Sciatic nerve (tissue), 2 donors: Measurements from ENCODE around the gene FBN2. TPM values are rescaled to one million over a fixed set of nuclear protein-coding genes. Genes with fewer than 3 reads are reported as not detected.
"Not testable (repeated sequence)": the region's sequence is repeated elsewhere in the genome, so short reads cannot be mapped to it uniquely, and the experiment has no call there.

Experiments used
- ATAC-seq: fragments of 200-7000 bp; cut with Tn5 transposase; one replicate; pipeline ENCODE4 v1.9.1; 2020; ENCODE audit warnings: mild to moderate bottlenecking, moderate library complexity
- DNase-seq: peaks from one replicate; pipeline ENCODE4 v3.0.0-alpha.2; 2020; ENCODE audit warnings: low spot score
- intact Hi-C: fragments of 100-400 bp; cut with DNase I; formaldehyde crosslinking; loops from one replicate; pipeline ENCODE4 v1.14.2; 2022
- total RNA-seq: library from RNA; stranded (reverse); fragmentation: NEBNext Ultra II Directional; extraction: Animal tissue kit (Norgen Biotek cat#: 25700); gene quantifications from one replicate; pipeline ENCODE4 v1.2.1, GENCODE V29; 2021
- donor health status: DM: no; HTN: no; CAD: no.
- donor health status: DM: no; HTN: no; CAD: no.

The FBN2 gene
- total RNA-seq, 1 donor from 2014 or later = 6.5 TPM

DNA sequence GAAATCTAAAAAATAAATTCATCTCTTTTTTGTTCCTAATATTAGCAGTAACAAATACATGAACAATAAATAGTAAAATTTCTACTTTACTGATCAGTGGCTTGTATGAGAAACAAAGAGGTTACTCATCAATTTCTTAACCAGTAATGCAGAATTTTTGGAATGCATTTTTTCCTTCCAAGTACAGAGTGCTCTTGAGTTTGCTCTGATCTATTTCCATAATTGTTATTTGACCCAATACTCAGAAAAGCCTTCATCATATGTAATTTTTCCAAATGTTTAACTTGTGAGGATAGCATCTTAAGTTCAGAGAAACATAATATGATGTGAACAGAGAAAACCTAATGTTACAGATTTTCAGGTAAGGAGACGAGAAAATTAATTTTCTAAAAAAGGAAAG is 47.3 kb downstream of the FBN2 start:
- intact Hi-C loops = no loop called here
- no peak for DNase-seq
- ATAC-seq = no peak

DNA sequence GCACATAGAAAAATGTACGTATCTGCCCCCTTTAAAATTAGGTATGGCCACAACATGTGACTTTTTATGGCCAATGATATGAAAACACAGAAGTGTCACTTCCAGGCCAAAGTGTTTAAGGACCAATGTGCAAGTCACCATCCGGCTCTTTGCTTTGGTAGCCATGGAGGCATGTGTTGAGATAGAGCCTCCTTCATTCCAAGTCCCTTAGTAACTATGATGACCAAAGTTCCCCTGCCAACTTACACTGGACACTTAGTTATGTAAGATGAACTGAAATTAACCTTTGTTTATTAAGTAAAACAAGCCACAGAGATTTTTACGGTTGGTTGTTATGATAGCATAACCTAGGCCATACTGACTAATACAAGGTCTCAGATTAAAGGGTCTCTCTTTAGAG is 51.0 kb downstream of the FBN2 start:
- intact Hi-C loops = no loop called here
- no peak for ATAC-seq
- no peak for DNase-seq

DNA sequence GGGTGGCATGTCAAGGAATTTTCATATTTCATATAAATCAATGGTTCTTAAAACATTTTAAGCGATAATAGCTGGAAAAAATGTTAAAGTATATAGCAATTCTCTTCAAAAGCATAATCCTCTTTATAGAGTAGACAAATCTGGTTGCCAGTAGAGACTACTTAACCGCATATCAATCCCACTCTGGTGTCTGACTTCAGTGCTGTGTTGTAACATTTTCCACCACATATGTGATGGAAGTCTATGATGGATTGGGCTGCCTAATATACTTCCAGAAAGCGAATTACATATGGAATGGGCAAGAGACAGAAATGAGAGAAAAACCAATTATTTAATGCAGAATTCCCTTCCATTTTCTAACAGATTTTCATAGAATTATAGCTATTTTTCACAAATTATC is 54.3 kb downstream of the FBN2 start:
- ATAC-seq (no peak), DNase-seq (no peak)
- intact Hi-C loops = no loop called here

DNA sequence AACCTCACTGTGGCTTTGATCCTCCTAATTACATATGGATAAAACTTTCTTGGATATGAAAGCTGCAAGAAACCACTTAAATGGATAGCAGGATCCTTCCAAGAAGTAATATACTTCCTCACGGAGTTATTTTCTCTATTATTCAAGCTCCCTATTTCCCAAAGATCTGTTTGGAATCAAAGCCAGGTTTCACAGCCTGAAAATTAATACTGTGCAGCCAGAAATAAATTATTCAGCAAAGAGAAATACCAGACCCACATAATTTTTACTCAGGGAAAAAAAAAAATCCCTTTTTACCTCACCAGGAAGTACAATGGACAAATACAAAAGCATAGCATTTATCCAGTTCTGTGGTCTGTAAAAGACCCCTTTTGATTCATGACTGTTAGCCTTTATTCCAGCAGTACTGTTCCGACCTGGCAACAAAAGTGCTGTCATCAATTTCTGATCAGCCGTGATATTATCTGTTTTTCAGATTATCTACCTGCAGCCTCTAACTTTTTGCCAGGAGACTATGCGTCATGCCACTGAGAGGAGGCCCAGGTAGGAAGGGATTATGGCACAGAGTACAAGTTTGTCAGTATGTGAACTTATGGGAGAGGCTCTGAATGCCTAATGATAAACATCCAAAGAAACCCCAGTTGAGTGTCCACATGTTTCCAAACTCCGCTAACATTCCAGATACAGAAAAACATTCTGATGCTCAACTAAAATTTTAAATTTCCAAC is 57.0 kb downstream of the FBN2 start:
- intact Hi-C loops = no loop called here
- ATAC-seq (no peak), DNase-seq (no peak)

DNA sequence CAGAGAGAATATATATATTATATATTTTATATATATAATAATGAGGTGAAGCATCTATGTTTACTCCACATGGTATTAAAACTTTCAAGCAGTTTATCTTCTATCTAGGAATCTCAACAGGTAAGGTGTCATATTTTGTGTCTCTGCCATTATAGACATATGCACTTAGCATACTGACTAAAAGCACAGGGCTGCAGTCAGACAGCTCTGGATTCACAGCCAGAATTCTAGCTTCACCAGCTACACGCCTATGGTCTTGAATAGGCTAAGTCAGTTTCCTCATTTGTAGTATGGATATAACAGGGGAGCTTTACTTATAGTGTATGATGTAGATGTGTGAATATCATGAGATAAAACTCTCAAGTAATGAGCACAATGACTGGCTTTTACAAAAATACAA is 57.9 kb downstream of the FBN2 start:
- intact Hi-C loops = no loop called here
- ATAC-seq (no peak), DNase-seq (no peak)

GRCh38 chr5:128478386-128479368 is 59.4 kb downstream of the FBN2 start:
- intact Hi-C loops = no loop called here
- no peak for ATAC-seq
- no peak for DNase-seq

GRCh38 chr5:128477944-128478343 is 60.1 kb downstream of the FBN2 start:
- DNase-seq = no peak
- ATAC-seq = no peak
- intact Hi-C loops = no loop called here

- DNase-seq (no peak), ATAC-seq (no peak)
- intact Hi-C loops = no loop called here
These were observed 62.4 kb downstream of the FBN2 start for GRCh38 chr5:128475693-128476092.

- no peak for ATAC-seq
- intact Hi-C loops = no loop called here
- no peak for DNase-seq
These were observed 65.1 kb downstream of the FBN2 start for GRCh38 chr5:128472919-128473318.

- DNase-seq (no peak), ATAC-seq (no peak)
- intact Hi-C loops = no loop called here
These were observed 66.0 kb downstream of the FBN2 start for GRCh38 chr5:128472036-128472435.

GRCh38 chr5:128470663-128471062 is 67.4 kb downstream of the FBN2 start:
- intact Hi-C loops = no loop called here
- DNase-seq = no peak
- ATAC-seq = no peak

DNA sequence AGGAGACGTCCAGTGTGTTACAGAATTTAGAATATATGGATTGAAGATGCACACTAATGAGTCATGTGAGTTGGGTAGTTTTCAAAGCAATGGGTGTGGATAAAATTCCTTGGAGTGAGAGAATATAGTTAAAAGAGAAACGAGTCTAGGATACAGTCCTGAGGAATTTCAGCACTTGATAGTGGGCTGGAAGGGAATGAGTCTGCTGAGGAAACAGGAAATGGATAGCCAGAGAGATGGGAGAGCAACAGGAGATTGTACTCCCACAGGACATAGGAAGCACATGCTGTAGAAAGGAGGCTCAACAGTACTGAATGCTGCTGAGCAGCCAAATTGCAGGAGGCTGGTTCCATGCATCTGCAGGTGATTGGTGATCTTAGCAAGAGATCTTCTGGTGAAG is 68.1 kb downstream of the FBN2 start:
- DNase-seq = no peak
- intact Hi-C loops = no loop called here
- ATAC-seq = no peak

DNA sequence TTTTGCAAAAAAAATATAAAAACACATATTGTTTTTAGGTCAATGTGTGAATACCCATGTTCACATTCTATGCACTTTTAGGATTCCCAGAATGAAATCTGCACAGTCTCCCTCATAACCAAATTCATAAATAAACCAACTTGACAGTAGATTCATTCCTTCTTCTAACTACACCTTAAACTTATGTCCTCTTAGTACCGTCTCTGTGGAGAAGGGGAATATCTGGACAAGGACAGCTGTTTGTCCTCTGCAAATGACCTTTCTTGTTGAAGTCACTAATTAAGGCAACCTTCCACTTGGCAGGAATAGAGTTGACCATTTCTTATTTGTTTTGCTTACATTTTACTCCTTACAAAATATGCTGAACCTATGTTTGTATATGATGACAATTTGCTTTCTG is 71.1 kb downstream of the FBN2 start:
- ATAC-seq = no peak
- intact Hi-C loops = no loop called here
- DNase-seq = no peak

DNA sequence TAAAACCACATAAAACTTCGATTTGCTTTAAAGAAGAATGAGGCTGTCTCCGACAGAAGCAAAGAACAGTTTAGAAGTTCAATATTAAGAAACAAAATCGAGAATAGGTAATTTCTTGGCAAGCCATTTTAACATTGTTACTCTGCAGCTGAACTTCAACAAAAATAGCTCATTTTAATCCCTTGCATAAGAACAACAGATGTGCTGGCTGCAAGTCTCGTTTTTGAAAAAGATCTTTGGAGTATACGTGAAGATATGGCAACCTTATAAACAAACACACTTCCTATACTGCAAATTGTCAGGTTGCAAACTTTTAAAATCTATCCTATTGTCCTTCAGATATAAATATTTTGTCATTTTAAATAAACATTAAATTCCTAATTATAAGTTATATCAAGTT is 71.5 kb downstream of the FBN2 start:
- intact Hi-C loops = no loop called here
- ATAC-seq (no peak), DNase-seq (no peak)

- no peak for ATAC-seq
- intact Hi-C loops = no loop called here
- no peak for DNase-seq
These were observed 73.4 kb downstream of the FBN2 start for GRCh38 chr5:128464596-128464995.

- intact Hi-C loops = no loop called here
- ATAC-seq (no peak), DNase-seq (no peak)
These were observed 75.7 kb downstream of the FBN2 start for GRCh38 chr5:128462330-128462729.

DNA sequence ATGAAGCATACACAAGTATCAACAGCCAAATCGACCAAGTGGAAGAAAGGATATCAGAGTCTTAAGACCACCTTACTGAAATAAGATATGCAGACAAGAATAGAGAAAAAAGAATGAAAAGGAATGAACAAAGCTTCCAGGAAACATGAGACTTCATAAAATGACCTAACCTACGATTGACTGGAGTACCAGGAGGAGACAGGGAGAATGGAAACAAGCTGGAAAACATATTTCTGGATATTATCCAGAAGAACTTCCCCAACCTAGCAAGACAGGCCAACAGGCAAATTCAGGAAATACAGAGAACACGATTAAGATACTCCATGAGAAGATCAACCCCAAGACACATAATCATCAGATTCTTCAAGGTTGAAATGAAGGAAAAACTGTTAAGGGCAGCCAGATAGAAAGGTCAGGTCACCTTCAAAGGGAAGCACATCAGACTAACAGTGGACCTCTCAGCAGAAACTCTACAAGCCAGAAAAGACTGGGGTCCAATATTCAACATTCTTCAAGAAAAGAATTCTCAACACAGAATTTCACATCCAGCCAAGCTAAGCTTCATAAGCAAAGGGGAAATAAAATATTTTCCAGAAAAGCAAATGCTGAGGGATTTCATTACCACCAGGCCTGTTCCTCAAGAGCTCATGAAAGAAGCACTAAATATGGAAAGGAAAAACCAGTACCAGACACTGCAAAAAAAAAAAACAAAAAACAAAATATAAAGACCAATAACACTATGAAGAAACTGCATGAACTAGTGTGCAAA is 80.7 kb downstream of the FBN2 start:
- intact Hi-C loops, DNase-seq, ATAC-seq: not testable (repeated sequence)

DNA sequence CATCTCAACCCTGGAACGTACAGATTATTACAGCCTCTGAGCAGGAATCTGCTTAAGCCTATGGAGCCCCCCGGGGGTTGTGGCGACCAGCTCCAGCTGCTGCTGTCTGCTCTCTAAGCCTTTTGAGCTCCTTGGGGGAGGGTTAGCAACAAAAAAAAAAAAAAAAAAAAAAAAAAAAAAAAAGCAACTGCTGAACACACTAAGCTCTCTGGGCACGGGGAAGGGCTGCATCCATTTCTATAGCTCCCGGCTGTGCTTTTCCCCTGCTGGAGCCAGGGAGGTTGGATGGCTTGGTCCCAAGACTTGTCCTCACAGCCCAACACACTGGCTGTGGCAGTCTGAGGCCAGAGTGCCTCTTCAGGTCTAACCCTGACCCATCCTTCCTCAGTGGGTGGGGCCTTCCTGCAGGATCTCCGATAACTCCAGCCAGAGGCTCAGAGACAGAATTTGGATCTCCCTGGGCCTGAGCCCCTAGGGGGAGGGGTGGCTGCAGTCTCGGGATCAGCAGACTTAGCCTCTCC is 82.1 kb downstream of the FBN2 start:
- DNase-seq (no peak), ATAC-seq (no peak)
- intact Hi-C loops = no loop called here

DNA sequence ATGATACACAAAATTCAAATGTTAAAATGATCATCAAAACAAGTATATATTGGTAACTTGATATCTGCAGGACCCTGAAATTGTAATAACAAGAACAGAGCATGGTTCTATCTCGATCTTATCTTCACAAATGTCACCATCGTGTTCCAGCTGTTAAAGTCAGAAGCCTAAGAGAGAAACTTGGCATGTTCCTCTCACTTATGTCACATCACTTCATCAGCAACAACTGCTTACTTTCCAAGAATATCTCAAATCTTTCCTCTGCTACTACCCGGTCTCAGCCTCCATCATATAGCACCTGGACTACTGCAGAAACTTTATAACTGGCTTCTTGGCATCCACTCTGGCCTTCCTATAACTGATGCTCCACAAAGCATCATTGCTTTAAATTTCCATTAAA is 84.9 kb downstream of the FBN2 start:
- intact Hi-C loops = no loop called here
- DNase-seq (no peak), ATAC-seq (no peak)
